ENCODE measurements around the gene ZKSCAN3. TPM values are rescaled to one million over a fixed set of nuclear protein-coding genes. Genes with fewer than 3 reads are reported as not detected.
"Not testable (repeated sequence)": the region's sequence is repeated elsewhere in the genome, so short reads cannot be mapped to it uniquely, and the experiment has no call there.

ZKSCAN3 gene
- total and polyA plus RNA-seq, 2 experiments from 2014 or later: 1.6 to 3.0 TPM

GRCh38 chr6:28312939-28313338, 36.8 kb upstream of the ZKSCAN3 start:
- H3K27me3 ChIP-seq (replicated peaks; ENCODE audit: insufficient read depth): no peaks in the 10 kb centered on the region
- H3K9ac ChIP-seq: no peak overlapping the region
- TF ChIP-seq EZH2phosphoT487 (IDR thresholded peaks at IDR 0.05; ENCODE audit: insufficient read depth, low read depth) (no peak), EZH2 (IDR thresholded peaks at IDR 0.05; ENCODE audit: insufficient read depth, poor library complexity, severe bottlenecking) (no peak)
- no peaks in the 10 kb centered on the region for H3K79me2 ChIP-seq (ENCODE audit: insufficient read depth)
- no peaks in the 10 kb centered on the region for H3K9me2 ChIP-seq (ENCODE audit: insufficient read depth)
- peaks cover 5% of the 10 kb centered on the region; the same call in 1 of the 2 replicates for H3F3A ChIP-seq (ENCODE audit: insufficient read depth)
- H2AFZ ChIP-seq: no peak overlapping the region
- H3K36me3 ChIP-seq (ENCODE audit: low read depth): no peaks in the 10 kb centered on the region
- H3K4me3 ChIP-seq: no peak overlapping the region
- no peak for DNase-seq
- in situ Hi-C loops (cut with MboI): no loop called here
- no peaks in the 10 kb centered on the region for H3K9me3 ChIP-seq (ENCODE audit: low read depth)
- WGBS, 2 experiments (ENCODE audit: low coverage in 1 of 2, low lambda C conversion rate in 2 of 2, missing lambda C conversion rate in 2 of 2): 92% methylated on average over 23 of the region's 23 CpGs
- no peaks in the 10 kb centered on the region for H4K20me1 ChIP-seq (ENCODE audit: insufficient read depth)
- H3K4me2 ChIP-seq (ENCODE audit: unreplicated experiment): no peak overlapping the region
- H3K27ac ChIP-seq: no peak overlapping the region
- H3K4me1 ChIP-seq (ENCODE audit: insufficient read depth): peaks cover 4% of the 10 kb centered on the region; the same call in 1 of the 2 replicates

GRCh38 chr6:28315628-28316027, 34.1 kb upstream of the ZKSCAN3 start:
- Histone ChIP-seq H3K9me3 (ENCODE audit: low read depth) (no peaks in the 10 kb centered on the region), H3F3A (ENCODE audit: insufficient read depth) (peaks cover 8% of the 10 kb centered on the region; the same call in 1 of the 2 replicates), H2AFZ (no peak overlapping the region), H3K27ac (no peak overlapping the region), H3K4me1 (ENCODE audit: insufficient read depth) (peaks cover 5% of the 10 kb centered on the region; the same call in 1 of the 2 replicates), H3K79me2 (ENCODE audit: insufficient read depth) (no peaks in the 10 kb centered on the region), H3K27me3 (replicated peaks; ENCODE audit: insufficient read depth) (no peaks in the 10 kb centered on the region), H3K36me3 (ENCODE audit: low read depth) (no peaks in the 10 kb centered on the region), H3K9me2 (ENCODE audit: insufficient read depth) (no peaks in the 10 kb centered on the region), H3K4me3 (no peak overlapping the region), H3K9ac (no peak overlapping the region), H3K4me2 (ENCODE audit: unreplicated experiment) (no peak overlapping the region), H4K20me1 (ENCODE audit: insufficient read depth) (no peaks in the 10 kb centered on the region)
- TF ChIP-seq EZH2 (IDR thresholded peaks at IDR 0.05; ENCODE audit: insufficient read depth, poor library complexity, severe bottlenecking): no peak
- TF ChIP-seq EZH2phosphoT487 (IDR thresholded peaks at IDR 0.05; ENCODE audit: insufficient read depth, low read depth): no peak
- WGBS, 2 experiments (ENCODE audit: low coverage in 1 of 2, low lambda C conversion rate in 2 of 2, missing lambda C conversion rate in 2 of 2): 56 to 62% methylated on average over 3 of the region's 3 CpGs
- in situ Hi-C loops (cut with MboI): no loop called here
- DNase-seq: peak; percentile 25

GRCh38 chr6:28317866-28318265, 31.9 kb upstream of the ZKSCAN3 start:
- H3K4me2 ChIP-seq (ENCODE audit: unreplicated experiment); H3K9me2 ChIP-seq (ENCODE audit: insufficient read depth); H3K27ac ChIP-seq; H4K20me1 ChIP-seq (ENCODE audit: insufficient read depth); H3K27me3 ChIP-seq (replicated peaks; ENCODE audit: insufficient read depth); H3F3A ChIP-seq (ENCODE audit: insufficient read depth); H3K36me3 ChIP-seq (ENCODE audit: low read depth); H3K9ac ChIP-seq; H2AFZ ChIP-seq; H3K9me3 ChIP-seq (ENCODE audit: low read depth); H3K79me2 ChIP-seq (ENCODE audit: insufficient read depth); in situ Hi-C loops (cut with MboI); H3K4me1 ChIP-seq (ENCODE audit: insufficient read depth); H3K4me3 ChIP-seq: not testable (repeated sequence)
- DNase-seq: peak; percentile 27
- 78 to 79% methylated on average over 8 of the region's 8 CpGs for WGBS, 2 experiments (ENCODE audit: low coverage in 1 of 2, low lambda C conversion rate in 2 of 2, missing lambda C conversion rate in 2 of 2)

DNA sequence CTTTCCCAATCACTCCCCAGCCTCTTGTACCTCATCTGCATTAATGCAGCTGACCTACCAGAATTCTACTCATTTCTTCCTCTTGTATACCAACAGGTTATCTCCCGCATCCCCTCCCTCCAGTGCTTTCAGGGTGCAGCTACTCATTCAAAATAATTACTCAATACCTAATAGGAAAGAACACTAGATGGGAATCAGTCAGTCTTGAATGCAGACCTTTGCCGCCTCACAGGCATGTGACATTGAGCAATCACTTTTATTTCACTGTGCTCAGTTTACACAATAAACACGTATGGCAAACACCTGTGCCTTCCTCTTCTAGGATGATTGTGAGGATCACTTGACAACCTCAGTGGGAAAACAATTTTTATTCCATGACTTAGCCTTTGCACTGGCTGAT, 27.1 kb upstream of the ZKSCAN3 start:
- in situ Hi-C loops (cut with MboI): no loop called here
- peaks cover 3% of the 10 kb centered on the region; the same call in 1 of the 2 replicates for H3K4me1 ChIP-seq (ENCODE audit: insufficient read depth)
- H3K36me3 ChIP-seq (ENCODE audit: low read depth): no peaks in the 10 kb centered on the region
- no peak for DNase-seq
- no peak overlapping the region for H2AFZ ChIP-seq
- 54 to 58% methylated on average over 3 of the region's 3 CpGs for WGBS, 2 experiments (ENCODE audit: low coverage in 1 of 2, low lambda C conversion rate in 2 of 2, missing lambda C conversion rate in 2 of 2)
- no peaks in the 10 kb centered on the region for H3K79me2 ChIP-seq (ENCODE audit: insufficient read depth)
- H4K20me1 ChIP-seq (ENCODE audit: insufficient read depth): no peaks in the 10 kb centered on the region
- no peaks in the 10 kb centered on the region for H3K9me2 ChIP-seq (ENCODE audit: insufficient read depth)
- H3F3A ChIP-seq (ENCODE audit: insufficient read depth): peaks cover 6% of the 10 kb centered on the region; the same call in 1 of the 2 replicates
- no peaks in the 10 kb centered on the region for H3K27me3 ChIP-seq (replicated peaks; ENCODE audit: insufficient read depth)
- no peak overlapping the region for H3K9ac ChIP-seq
- no peak overlapping the region for H3K4me3 ChIP-seq
- no peak overlapping the region for H3K4me2 ChIP-seq (ENCODE audit: unreplicated experiment)
- TF ChIP-seq EZH2phosphoT487 (IDR thresholded peaks at IDR 0.05; ENCODE audit: insufficient read depth, low read depth) (no peak), EZH2 (IDR thresholded peaks at IDR 0.05; ENCODE audit: insufficient read depth, poor library complexity, severe bottlenecking) (no peak)
- no peak overlapping the region for H3K27ac ChIP-seq
- H3K9me3 ChIP-seq (ENCODE audit: low read depth): no peaks in the 10 kb centered on the region

DNA sequence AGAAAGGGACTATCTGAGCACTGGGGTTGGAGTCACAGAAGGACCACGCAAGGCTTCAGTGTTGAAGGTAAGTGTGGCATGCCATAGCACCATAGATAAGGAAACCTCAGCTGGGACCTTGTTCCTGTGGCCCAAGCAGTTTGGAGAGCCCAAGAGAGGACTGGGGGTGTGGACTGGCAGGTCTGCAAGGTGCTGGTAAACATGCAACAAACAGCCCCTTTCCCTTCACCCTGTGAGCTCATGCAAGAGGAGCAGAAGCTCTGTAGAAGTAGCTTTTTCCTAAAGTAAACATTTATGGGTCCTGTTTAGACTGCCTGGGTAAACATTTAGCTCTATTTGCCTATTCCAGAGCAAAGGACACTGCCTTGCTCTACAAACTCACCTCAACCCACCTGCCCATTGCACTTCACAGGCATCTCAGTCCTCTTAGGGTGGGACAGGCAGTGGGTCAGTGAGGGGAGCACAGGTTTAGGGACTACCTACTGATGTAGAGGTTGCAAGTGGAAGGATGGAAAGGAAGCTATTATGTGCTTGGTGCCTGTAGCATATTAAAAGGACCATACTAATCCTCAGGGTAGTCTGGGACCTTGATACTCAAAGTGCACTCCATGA, 25.8 kb upstream of the ZKSCAN3 start:
- no peak for DNase-seq
- WGBS, 2 experiments (ENCODE audit: low coverage in 1 of 2, low lambda C conversion rate in 2 of 2, missing lambda C conversion rate in 2 of 2): 77 to 81% methylated on average over 1 of the region's 1 CpG
- in situ Hi-C loops (cut with MboI): no loop called here

More for the DNA sequence above, 25.8 kb upstream of the ZKSCAN3 start:
- Histone ChIP-seq H3K9me3 (ENCODE audit: low read depth) (no peaks in the 10 kb centered on the region), H2AFZ (no peak overlapping the region), H3K9me2 (ENCODE audit: insufficient read depth) (no peaks in the 10 kb centered on the region), H3K9ac (no peak overlapping the region), H3K4me2 (ENCODE audit: unreplicated experiment) (no peak overlapping the region), H3K27me3 (replicated peaks; ENCODE audit: insufficient read depth) (no peaks in the 10 kb centered on the region), H3K79me2 (ENCODE audit: insufficient read depth) (no peaks in the 10 kb centered on the region), H3K27ac (no peak overlapping the region), H3F3A (ENCODE audit: insufficient read depth) (no peaks in the 10 kb centered on the region), H3K4me1 (ENCODE audit: insufficient read depth) (no peaks in the 10 kb centered on the region), H3K4me3 (no peak overlapping the region), H3K36me3 (ENCODE audit: low read depth) (no peaks in the 10 kb centered on the region), H4K20me1 (ENCODE audit: insufficient read depth) (no peaks in the 10 kb centered on the region)
- TF ChIP-seq EZH2phosphoT487 (IDR thresholded peaks at IDR 0.05; ENCODE audit: insufficient read depth, low read depth): no peak
- no peak for TF ChIP-seq EZH2 (IDR thresholded peaks at IDR 0.05; ENCODE audit: insufficient read depth, poor library complexity, severe bottlenecking)
